Stimulated activated CD8-positive, alpha-beta memory T cell treated with anti-CD3 and anti-CD28 coated beads, Interleukin-2, amount 100 ng/mL, for 1 hour (primary cell): ENCODE data around the gene FOXD4L6.
"Not testable (repeated sequence)": the region's sequence is repeated elsewhere in the genome, so short reads cannot be mapped to it uniquely, and the experiment has no call there.

Experiments
- DNase-seq, 2 donors: peaks; one replicate each; pipeline ENCODE4 v3.0.0-alpha.2; 2020; ENCODE audit warnings: low read depth in 2 of 2

FOXD4L6 gene

DNA sequence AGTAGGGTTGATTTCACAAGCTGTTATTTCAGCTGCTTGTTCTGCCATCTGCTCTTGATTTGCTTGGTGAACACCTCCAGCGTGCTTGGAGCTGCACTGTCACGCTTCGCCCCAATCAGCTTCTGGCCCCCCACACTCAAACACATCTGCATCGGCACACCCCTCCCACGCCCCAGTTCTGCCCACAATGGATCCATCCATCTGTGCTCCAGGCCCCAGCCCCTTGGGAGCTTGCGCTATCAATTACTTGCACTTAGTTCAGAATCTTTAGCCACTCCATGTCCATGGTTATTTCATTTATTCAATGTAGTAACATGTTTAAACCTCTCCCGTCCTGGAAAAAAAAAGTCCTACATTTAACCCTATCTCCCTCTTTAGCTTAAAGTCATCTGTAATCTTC is 28.0 kb downstream of the FOXD4L6 start:
- not testable (repeated sequence) for DNase-seq

DNA sequence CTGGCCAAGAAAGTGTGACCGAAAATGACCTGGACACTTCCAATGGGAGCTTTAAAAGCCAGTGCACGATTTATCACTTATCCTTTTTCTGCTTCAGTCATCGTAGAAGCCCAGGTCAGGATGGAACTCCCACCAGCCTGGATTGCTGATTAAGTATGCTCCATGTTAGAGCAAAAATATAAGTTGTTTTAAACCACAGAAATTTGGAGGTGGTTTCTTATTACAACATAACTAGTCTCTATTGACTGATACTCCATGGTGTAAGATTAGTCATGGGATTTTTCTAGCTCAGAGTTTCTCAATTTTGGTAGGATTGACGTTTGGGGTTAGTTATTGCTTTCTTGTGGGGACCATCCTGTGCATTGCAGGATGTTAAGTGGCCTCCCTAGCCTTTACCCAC is 29.7 kb downstream of the FOXD4L6 start:
- not testable (repeated sequence) for DNase-seq

DNA sequence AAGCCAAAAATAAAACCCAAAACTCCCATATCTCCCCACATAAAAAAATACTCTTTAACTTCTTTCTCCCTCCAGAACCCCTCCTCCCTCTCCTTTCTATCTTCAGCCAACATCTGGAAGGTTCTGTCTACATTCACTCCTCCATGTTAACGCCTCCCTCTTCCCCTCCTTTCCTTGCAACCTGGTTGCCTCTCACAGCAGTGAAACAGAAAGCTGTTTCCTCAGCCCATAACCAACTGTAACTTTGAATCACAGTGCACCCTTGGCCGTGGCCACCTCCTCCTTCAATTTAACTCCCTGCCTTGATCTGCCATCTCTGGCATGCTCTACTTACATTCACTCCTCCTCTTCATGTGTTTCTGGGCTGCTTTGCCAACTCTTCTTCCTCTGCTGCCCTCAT is 33.4 kb downstream of the FOXD4L6 start:
- DNase-seq = not testable (repeated sequence)

DNA sequence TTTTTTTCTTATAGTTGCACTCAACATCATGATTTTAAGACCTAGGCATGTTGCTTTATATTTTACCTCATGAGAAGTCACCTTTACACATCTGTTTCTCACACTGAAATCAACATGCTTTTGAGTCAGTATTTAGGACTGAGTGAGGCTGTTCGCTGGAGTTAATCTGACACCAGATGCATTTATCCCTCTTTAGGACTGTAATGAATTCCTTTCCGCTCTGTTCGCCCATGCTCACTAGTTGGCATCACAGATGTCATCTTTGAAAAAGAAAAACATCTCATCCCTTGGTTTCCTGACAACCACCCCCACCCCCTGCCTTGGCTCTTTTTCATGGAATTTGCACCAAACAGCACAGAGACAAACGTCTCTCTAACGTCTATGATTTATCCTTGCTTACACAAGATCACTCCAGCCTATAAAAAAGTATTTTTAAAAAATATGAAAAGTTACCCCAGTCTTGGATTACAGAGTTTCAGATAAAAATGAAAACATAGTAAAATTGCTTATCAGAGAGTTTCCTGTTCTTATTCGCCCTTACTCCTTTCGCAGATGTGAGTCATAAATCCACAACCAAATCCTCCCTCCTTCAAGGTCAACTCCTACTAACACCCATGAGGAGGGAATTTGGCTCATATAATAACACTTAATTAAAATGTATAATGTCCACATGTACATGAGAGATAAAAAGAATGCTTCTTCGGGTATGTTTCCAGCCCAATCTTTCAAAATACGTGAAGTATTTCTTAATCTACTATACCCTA is 34.3 kb downstream of the FOXD4L6 start:
- DNase-seq = not testable (repeated sequence)

DNA sequence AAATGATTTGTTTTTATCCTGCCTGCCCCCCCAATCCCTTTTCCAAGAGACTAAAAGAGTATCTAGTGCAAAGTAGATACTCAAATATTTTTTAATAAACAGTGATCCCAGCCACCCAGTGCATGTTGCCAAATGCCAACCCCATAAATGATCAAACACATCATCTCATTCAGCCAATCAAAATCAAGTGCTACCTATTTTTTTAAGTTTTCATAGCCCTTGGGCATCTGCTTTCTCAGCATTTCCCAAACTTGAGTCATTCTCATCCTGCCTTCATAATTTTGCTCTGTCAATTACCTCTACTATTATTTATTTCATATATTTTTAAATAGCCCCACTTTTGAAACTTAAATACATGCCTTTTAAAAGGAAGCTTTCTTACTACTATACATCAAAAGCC is 37.6 kb downstream of the FOXD4L6 start:
- DNase-seq = not testable (repeated sequence)

DNA sequence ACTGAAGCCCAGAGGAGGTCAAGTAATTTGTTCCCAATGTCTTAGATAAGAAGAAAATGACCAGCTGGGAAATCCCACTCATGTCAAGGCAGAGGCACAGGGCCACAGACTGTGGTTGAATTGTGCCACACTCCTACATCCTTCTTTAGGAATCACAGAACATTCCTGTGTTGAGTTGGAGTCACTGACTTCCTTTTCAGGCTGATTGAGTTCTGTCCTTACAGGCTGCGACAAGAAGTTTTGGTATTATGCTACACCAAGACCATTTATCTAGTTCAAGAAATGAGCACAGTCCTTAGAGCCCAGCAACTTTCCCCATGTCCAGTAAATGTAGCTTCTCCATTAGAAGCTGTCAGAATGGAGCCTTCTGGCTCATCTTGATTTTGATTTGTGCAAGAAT is 38.1 kb downstream of the FOXD4L6 start:
- DNase-seq = not testable (repeated sequence)

DNA sequence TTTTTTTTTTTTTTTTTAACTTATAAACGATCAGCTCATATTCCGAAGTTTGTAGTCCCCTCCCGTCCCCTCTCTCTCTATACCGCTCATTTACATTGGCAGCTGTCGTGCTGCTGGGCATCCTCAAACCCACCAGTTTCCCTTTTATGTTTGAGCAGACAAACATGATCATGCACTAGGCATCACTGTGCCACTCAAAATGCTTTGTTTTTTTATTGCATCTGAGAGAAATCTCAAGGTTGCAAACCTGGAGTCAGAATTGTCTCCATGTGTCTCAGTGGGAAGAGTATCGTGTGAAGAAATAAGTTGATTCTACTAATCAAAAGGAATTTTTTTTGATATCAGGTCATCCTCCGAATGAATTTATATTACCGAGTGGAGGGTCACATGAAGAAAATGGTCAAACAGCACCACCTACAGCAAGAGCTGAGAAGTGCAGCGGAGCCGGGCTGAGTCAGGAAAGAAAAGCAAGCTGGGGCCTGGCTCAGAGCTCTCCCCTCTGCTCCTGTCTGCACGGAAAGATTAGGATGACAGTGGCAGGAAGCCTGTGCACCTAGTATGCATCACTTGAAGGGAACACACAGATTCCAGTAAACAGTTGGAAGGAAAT is 39.9 kb downstream of the FOXD4L6 start:
- DNase-seq = not testable (repeated sequence)

DNA sequence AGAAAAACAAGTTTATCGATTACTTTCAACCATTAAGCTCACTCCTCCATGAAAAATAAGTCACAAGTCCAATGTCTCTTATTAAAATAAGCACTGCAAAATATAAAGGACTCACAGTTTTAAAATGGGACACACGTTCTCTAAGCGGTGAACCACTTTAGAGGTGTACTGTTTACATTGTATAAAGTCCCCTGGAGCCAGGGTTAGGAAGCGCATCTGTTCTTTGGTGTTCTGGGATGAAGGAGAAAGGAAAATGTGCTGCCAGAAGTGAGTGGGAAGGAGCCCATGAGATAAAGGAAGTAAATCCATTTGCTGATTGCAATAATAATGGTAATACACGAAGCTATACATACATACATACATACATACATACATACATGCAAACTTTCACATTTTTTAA is 40.6 kb downstream of the FOXD4L6 start:
- DNase-seq = not testable (repeated sequence)

DNA sequence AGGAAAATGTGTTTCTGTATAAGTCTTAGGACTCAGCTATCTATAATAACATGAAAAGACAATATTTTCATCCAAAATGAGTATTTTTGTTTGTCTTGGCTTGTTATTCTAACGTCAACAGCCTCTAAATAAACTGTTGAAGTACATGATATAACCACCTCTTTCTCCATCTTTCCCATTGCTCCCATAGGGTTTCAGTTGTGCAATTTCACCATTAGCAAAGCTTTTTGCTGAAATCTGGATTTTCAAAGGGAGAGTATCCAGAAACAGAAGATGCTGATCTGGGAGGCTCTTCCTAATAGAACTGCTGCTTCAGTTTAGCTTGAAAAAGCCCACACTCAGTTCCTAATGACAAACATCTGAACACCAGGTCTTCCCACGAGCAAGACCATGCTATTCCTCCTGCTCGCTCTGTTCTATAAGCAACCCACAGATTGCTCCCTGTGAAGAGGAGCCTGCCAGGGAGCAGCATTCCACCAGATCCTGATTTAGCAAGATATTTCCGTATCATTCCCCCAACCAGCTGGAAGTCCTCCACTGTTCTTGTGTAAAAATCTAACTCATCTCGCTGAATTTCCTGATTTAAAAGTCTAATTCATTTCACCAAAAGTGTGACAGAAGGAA is 41.2 kb downstream of the FOXD4L6 start:
- DNase-seq = not testable (repeated sequence)

DNA sequence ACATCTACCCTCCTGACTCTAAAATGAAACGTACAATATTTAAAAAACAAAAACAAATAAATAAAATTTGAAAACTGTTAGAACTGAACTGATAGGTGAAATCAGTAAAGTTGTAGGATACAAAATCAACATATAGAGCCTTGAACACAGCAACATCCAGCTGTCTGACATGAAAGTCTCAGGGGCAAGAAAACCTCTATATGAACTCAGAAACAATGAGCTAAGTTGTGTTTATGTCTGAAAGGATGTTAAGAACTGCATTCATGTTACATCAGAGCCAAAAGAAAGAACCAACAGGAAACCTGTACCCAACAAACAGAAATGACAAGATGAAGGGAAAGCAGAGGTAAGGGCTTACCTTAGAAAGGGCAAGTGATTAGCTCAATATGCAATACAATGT is 41.8 kb downstream of the FOXD4L6 start:
- DNase-seq = not testable (repeated sequence)

DNA sequence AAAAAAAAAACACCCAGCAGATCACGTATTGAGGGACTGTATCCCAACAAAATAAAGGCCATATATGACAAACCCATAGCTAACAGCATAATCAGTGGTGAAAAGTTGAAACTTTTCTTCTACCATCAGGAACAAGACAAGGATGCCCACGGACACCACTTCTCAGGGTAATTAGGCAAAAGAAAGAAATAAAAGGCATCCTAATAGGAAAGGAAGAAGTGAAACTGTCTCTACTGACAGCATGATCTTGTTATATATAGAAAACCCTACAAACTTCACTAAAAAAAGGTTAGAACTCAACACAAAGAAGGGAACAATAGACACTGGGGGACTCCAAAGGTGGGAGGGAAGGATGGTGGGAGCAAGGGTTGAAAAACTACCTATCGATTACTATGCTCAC is 42.3 kb downstream of the FOXD4L6 start:
- DNase-seq = not testable (repeated sequence)

DNA sequence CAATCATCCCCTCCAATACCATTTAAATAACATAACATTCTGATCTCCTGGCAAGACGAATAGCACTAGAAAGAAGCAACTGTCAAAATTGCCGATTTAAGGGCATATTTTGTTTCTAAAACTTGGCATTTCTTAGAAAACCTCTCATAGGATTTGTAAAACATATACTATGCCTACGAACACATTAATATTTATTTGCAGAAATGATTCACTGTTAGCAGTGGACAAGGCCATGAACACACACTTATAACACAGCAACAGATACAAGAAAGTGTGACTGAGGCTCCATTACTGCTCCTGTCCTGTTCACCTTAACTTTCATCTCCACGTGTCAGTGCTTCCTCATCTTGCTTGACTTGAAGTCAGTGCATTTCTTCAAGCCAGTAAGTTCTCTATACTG is 46.1 kb downstream of the FOXD4L6 start:
- DNase-seq = not testable (repeated sequence)

DNA sequence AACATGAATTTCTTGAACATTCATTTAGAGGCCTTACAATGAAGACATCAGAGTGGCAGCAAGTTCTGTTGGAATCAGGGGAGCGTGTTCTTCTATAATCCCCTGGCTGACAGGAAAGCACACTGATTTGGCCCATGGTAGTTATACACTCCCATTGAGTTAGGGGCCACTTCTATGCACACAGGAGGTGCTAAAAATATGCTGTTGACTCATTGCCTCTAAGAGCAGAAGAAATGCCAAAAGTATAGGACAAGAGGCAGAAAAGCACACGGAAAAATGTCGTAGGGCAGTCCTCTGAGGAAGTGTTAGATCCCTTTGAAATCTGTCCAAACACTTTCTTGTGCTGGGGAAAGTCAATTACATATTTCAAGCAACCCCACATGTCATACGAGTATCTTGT is 49.0 kb downstream of the FOXD4L6 start:
- not testable (repeated sequence) for DNase-seq

DNA sequence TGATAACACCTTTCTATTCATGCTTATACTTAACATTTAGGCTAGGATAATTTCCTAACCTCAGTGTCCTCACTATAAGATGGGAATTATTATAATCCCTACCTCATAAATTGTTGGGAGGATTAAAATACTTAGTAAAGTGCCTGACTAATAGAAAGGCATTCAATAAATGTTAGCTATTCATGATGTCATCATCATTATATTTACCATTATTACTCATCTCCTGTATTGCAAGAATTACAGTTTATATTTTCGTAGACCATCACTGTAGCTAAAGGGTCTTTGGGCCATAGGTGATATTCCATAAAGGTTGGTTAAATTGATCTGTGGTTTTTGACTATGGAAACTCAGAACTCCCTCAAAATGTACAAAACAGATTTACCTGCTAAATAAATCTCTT is 50.9 kb downstream of the FOXD4L6 start:
- not testable (repeated sequence) for DNase-seq
